Stimulated activated CD4-positive, alpha-beta T cell treated with anti-CD3 and anti-CD28 coated beads, Interleukin-15, amount 100 ng/mL, for 24 hours (primary cell): ENCODE data around the gene ULK1.
A peak's percentile ranks its signal among the peaks of the same experiment; 100 is the strongest.

Experiments used
- DNase-seq: peaks from one replicate; pipeline ENCODE4 v3.0.0-alpha.2; 2020

Gene ULK1

GRCh38 chr12:131921866-131922769 lies 27.7 kb downstream of the ULK1 start:
- DNase-seq, result no peak

DNA sequence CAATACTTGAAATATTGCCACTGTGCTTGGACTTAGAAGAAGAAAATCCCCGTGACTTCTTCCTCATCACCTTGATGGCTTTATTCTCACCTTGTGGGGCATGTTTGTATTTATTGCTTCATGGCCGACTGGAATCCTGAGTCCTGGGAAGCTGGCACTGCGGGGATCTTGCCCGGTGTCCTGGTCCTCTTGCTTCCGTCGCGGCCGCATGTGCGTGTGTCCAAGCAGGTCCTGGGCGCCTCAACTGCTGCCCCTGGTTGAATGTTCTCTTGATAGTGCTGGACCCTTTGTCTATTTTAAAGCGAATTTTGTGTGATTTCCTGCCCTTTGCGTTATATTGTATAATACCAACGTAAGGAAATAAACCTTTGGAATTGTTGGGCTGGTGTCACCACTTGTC lies 28.4 kb downstream of the ULK1 start:
- no peak for DNase-seq

GRCh38 chr12:131923260-131923659 lies 28.8 kb downstream of the ULK1 start:
- DNase-seq, result no peak

DNA sequence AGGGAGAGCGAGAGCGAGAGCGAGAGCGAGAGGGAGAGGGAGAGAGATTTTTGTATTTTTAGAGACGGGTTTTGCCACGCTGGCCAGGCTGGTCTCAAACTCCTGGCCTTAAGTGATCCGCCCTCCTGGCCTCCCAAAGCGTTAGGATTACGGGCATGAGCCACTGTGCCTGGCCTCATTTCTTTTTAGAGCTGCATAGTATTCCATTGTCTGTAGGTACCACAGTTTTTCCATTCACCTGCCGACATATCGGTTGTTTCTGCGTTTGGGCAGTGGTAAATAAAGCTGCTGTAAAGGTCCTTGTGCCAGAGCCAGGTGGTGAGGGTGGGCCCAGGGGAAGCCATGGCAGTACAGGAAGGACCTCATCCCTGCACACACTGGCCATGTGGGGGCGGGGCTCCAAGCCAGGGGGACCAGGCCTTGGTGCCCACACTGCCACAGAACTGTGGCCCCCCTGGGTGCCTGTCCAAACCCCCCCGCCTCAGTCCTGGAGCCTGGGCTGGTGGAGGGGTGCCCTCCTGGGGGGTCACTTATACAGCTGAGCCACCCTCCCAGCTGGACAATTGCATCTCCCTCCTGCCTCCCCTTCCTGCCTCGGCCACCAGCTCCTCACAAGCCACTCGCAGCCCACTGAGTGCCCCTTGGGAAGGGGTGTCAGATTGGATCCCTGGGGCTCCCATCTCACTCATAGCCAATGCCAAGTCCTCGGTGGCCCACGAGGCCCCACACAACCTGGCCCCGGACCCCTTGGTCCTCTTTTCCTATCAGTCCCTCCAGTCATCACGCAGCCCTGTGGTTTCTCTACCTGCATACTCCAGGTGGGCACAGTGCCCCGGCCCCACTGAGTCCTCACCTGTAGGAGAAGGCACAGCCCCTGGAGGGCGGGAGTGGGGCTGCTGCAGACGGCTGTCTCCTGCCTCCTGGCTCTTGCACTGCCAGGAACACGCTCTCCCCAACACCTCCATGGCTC lies 33.0 kb downstream of the ULK1 start:
- no peak for DNase-seq

DNA sequence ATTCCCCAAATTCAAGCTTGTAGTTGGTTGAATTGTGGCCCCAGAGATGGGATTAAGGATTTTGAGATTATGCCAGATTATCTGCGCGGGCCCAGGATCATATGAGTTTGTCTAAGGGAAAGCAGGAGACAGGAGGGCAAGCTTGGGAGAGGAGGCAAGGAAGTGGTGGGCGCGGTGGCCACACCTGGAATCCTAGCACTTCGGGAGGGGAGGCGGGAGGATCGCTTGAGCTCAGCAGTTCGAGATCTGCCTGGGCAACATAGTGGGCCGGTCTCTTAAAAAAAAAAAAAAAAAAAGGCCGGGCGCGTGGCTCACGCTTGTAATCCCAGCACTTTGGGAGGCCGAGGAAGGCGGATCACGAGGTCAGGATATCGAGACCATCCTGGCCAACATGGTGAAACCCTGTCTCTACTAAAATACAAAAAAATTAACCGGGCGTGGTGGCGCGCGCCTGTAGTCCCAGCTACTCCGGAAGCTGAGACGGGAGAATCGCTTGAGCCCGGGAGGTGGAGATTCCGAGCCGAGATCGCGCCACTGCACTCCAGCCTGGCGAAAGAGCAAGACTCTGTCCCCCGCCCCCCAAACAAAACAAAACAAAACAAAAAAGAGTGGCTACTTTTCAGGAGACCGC lies 33.8 kb downstream of the ULK1 start:
- DNase-seq, result no peak

DNA sequence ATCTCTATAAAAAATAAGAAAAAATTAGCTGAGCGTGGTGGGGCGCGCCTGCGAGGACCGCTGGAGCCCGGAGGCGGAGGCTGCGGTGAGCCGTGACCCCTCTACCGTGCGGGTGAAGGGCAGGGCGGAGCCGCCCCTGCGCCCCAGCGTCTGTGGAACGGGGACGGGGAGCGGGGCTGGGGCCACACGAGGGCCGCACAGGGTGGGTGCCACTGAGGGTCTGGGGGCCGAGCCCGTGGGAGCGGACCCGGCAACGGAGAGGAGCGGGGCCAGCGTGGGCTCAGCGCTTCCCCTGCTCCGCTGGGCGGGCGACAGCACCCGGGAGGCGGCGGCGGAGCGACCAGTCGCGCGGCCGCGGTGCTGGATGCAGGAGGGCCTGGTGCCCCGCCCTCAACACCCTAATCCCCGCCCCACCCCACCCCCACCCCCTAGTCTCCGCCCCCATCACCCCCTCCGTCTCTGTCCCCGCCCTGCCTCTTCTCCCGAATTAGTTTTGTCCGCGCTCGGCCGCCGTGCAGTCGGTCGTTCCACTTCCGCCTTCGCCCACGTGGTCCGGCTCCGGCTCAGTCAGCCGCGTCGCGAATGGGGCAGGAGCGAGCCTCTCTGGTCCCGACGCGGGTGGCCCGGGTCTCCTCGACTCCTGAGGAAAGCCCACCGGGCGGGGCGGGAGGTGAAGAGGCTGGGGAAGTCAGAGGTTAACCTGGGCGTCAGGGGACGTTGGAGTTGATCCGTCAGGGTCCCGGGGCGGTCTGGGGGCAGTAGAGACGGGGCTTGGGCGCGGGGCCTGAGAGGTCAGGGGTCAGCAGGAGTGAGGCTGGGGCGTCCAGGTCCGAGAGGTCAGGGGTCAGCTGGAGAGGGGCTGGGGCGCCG lies 34.5 kb downstream of the ULK1 start, which contains the start of gene PUS1:
PUS1 (plus strand) TSS at position 566 of the 870 bp plus-strand sequence. CDS start 447 bp downstream, outside the sequence.
- DNase-seq, result peak; percentile 94

- peak; percentile 45 for DNase-seq
Observed at GRCh38 chr12:131929581-131930456, 35.4 kb downstream of the ULK1 start.

GRCh38 chr12:131930510-131930909 lies 36.1 kb downstream of the ULK1 start:
- no peak for DNase-seq

DNA sequence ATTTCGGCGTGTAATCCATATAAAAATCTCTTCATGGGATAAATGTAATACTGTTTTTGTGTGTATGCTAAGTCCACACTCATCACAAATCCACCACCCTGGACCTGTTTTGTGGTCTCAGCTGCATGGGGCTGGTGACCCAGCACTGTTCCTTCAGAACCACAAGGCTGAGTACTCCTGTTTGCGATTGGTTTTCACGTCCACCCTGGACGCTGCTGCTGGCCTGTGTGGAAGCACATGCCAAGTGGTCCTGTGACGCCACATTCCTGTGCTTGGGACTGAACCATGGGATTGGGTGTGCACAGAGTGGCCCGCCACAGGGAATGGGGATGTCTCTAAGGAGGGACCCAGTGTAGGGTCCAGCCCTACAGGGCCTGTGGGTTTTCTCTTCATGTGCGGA lies 39.0 kb downstream of the ULK1 start:
- DNase-seq, result no peak

DNA sequence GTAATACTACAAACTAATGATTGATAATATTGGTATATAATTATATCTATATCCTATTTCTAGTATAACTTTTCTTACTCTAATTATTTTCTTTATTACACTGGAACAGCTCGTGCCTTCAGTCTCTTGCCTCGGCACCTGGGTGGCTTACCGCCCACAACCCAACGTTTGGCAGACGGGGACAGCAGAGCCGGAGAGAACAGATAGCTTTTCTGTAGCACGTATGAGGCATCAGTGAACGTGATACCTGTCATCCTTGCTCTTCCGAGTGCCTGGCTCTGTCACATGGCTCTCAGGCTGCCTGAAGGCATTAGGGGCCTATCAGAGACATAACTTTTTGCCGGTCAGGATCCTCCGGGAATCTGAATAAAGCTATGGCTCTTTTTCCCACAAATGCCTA lies 40.1 kb downstream of the ULK1 start:
- DNase-seq, result no peak

- DNase-seq, result no peak
Observed at GRCh38 chr12:131938082-131938481, 43.7 kb downstream of the ULK1 start.

DNA sequence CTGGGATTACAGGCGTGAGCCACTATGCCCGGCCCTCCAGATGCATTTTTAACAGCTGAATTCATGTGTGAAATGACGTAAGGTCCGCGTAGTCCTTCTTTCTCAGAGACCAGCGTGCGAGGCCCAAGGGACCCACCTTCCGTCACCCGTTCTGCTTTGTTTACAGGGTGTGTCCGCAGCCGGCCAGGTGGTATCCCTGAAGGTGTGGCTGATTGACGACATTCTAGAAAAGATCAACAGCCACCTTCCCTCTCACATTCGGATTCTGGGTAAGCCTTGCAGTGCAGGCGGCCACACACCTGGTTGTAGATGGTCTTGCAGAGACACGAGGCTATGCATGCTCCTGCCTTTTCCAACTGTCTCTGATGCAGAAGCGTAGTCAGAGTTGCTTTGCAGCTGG lies 44.6 kb downstream of the ULK1 start:
- no peak for DNase-seq

- DNase-seq, result no peak
Observed at GRCh38 chr12:131940141-131940547, 45.7 kb downstream of the ULK1 start.

DNA sequence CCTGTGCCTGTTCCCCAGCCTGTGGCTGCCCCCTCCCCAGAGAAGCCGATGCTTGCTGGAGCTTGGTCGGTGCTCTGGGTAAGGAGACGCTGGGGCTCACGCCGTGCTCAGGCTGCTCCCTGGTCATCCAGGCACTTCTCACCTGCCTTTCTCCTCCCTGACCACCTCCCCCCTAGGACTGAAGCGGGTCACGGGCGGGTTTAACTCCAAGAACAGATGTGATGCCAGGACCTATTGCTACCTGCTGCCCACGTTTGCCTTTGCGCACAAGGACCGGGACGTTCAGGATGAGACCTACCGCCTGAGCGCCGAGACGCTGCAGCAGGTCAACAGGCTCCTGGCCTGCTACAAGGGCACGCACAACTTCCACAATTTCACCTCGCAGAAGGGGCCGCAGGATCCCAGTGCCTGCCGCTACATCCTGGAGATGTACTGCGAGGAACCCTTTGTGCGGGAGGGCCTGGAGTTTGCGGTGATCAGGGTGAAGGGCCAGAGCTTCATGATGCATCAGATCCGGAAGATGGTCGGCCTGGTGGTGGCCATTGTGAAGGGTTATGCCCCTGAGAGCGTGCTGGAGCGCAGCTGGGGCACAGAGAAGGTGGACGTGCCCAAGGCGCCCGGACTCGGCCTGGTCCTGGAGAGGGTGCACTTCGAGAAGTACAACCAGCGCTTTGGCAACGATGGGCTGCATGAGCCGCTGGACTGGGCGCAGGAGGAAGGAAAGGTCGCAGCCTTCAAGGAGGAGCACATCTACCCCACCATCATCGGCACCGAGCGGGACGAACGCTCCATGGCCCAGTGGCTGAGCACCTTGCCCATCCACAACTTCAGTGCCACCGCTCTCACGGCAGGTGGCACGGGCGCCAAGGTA lies 46.9 kb downstream of the ULK1 start:
- DNase-seq, result no peak

GRCh38 chr12:131941987-131942341 lies 47.5 kb downstream of the ULK1 start:
- no peak for DNase-seq

DNA sequence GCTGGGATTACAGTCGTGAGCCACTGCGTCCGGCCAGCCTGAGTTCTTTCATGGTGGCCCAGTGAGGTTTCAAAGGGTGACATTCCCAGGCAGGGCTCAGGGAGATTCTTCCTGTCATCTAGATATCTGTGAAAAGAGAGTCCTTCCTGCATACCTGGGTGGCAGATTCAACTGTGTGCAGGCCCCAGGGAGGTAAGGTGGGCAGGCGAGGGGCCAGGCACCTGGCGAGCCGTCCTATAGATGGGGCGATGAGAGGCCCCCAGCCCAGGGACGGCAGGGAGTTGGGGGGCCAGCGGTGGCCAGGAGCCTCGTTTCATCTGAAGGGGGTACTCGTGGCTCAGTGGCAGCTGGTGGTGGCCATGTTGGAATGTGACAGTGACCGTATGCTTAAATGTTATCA lies 48.2 kb downstream of the ULK1 start:
- DNase-seq, result no peak

DNA sequence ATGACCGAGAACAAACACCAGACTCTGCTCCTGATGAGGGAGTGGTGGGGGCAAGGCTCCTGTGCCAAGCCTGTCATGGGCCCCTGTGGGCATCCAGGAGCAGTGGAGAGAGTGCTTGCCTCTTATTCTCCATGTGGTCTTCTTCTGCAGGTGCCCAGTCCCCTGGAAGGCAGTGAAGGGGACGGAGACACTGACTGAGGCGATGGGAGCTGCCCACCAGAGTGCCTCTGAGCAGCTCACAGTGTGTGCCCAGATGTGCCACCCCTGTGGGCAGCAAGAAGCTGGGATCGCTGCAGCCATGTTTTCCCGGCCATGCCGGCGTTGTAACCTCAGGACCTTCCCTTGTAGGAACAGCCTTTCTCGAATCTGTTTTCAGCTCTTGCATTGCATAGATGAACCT lies 49.0 kb downstream of the ULK1 start:
- DNase-seq, result no peak

DNA sequence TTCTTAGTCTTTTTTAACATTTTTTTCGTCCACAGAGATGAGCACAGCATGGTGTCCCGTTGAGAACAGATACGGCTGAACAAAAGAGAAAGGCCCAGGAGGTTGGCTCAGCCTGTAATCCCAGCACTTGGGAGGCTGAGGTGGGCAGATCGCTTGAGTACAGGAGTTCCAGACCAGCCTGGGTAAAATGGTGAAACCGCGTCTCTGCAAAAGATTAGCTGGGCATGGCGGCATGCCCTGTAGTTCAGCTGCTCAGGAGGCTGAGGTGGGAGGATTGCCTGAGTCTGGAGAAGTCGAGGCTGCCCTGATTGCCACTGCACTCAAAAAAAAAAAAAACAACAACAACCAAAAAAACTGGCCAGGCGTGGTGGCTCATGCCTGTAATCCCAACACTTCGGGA lies 49.5 kb downstream of the ULK1 start:
- DNase-seq, result no peak

DNA sequence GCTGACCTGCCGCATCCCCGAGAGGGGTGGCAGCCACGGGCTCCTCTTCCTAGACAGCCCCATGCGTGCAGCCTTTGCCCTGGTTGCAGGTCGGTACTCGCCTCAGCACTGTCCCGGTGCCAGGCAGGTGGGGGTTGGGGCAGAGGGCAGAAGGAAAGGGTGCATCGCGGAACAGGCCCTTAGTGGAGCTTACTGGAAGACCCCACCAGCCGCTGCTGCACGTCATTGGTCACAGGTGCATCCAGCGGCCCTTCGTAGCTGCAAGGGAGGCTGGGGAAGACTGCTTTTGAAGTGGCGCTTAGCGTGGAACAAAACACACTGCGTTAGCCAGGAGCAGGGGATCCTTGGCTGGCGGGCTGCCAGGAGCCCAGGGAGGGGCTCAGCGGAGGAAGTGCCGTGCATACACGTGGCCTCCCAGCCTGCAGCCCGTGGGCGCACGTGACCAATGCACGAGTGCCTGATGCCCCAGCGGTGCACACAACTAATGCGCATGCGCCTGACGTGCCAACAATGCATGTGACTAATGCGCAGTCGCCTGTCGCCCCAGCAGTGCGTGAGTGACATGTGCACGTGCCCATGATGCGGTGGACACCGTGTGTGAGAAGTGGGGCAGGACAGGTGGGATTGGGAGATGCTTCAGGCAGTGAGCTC lies 50.3 kb downstream of the ULK1 start:
- DNase-seq, result no peak

DNA sequence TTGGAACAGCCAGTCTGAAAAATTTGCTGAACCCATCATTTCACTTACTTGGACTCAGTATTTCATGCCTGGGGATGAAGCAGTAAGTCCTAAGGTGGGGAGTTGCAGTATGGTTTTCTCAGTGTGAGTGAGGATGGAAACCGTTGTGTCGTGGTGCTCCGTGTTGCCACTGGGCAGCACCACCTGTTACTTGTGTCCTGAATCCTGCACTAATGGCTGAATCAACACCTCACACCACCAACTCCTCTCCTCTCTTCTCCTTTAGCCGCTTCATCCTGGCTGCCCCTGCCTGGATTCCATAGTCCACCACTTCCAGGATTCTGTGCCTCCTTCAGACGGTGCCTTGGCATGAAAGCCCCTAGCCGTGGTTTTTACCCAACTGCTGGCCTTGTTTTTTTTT lies 52.3 kb downstream of the ULK1 start:
- DNase-seq, result no peak
